Measurements from ENCODE around the gene NKAP.
"Not testable (repeated sequence)": the region's sequence is repeated elsewhere in the genome, so short reads cannot be mapped to it uniquely, and the experiment has no call there.

- not testable (repeated sequence) for TF ChIP-seq POU2F2, POLR2A, POLR2AphosphoS5, TAF1 (IDR thresholded peaks at IDR 0.05; ENCODE audit: low read depth, low read length)
Measured at GRCh38 chrX:119890626-119891025, 52.9 kb downstream of the NKAP start.

Data from GM12891 (cell line).